Uterus (tissue), 4 donors: Measurements from ENCODE around the gene ZDHHC1. TPM values are rescaled to one million over a fixed set of nuclear protein-coding genes. Genes with fewer than 3 reads are reported as not detected.

Source experiments
- DNase-seq, 2 donors: peaks; one replicate each; pipeline ENCODE4 v3.0.0-alpha.2; 2019 to 2020
- H3K27ac ChIP-seq, 2 donors: fragments of 200-600 bp; sonication (generic); 1 replicate in 1 of 2; 2 replicates in 1 of 2; pipeline ENCODE4 v1.5.1; 2016 to 2018
- H3K27me3 ChIP-seq, 2 donors: fragments of 200-600 bp; sonication (generic); one replicate each; pipeline ENCODE4 v1.5.1; 2018 to 2019; ENCODE audit warnings: control low read depth in 1 of 2
- H3K36me3 ChIP-seq, 2 donors: fragments of 200-600 bp; sonication (generic); one replicate each; pipeline ENCODE4 v1.5.1; 2019; ENCODE audit warnings: control low read depth in 1 of 2
- H3K4me1 ChIP-seq, 2 donors: fragments of 200-600 bp; sonication (generic); one replicate each; pipeline ENCODE4 v1.5.1; 2018 to 2019; ENCODE audit warnings: control low read depth in 1 of 2
- H3K4me3 ChIP-seq, 2 donors: fragments of 200-600 bp; sonication (generic); 1 replicate in 1 of 2; 2 replicates in 1 of 2; pipeline ENCODE4 v1.5.1; 2018 to 2019; ENCODE audit warnings: mild to moderate bottlenecking in 1 of 2
- H3K9me3 ChIP-seq, 2 donors: fragments of 200-600 bp; sonication (generic); one replicate each; pipeline ENCODE4 v1.5.1; 2019; ENCODE audit warnings: control low read depth in 1 of 2
- POLR2A ChIP-seq, 2 donors: fragments of 450-650 bp; IDR thresholded peaks; one replicate each; pipeline ENCODE4 v1.6.1; 2016; ENCODE audit warnings: antibody characterized with exemption in 2 of 2, mild to moderate bottlenecking in 1 of 2, moderate library complexity in 1 of 2
- intact Hi-C: fragments of 100-400 bp; cut with DNase I; formaldehyde crosslinking; loops from one replicate; pipeline ENCODE4 v1.15.1; 2023; ENCODE audit warnings: low total_unique reads
- total RNA-seq, 4 donors: library from RNA; depleted of rRNA in 3 of 4; stranded (reverse); fragments of >200 nt in 3 of 4; gene quantifications; one replicate each; pipeline versions ENCODE4 v1.1.0 to v1.2.4, GENCODE V29; 2014 to 2023
- TF ChIP-seq, protein P1 (sequence below), 4 experiments: fragments of 200-600 bp in 2 of 4; fragments of 450-650 bp in 2 of 4; sonication (generic) in 2 of 4; IDR thresholded peaks; one replicate each; pipeline ENCODE4 v1.5.1; 2016 to 2019; ENCODE audit warnings: antibody characterized with exemption in 4 of 4, mild to moderate bottlenecking in 2 of 4, moderate library complexity in 1 of 4
- donor health status: DM: yes; HTN: yes; CAD: no.

ZDHHC1 gene
- total RNA-seq, 4 donors from 2014 or later = 14.7 to 30.6 (median 25.6) TPM

DNA sequence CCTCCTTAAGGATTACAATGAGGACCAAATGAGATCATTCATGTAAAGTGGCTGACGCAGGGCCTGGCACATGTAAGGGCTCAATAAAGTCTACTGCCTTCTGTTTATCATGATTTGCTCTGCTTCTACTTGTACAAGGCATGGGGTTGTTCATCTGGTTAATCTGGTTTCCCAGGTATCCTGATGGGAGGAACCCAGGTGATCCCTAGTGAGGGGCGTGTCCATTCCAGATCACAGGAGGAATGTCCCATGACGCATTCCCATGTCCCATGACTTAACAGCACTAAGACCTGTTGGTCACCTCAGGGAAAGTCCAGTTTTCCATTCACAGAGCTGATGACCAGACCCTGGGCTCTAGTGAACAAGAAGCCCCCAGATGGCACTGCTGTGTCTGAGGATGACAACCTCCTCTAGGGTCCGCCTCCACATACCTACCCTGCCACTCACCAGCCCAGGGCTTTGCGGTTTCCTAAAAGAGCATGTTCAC, 11.5 kb downstream of the ZDHHC1 start:
- intact Hi-C loops = no loop called here
- Histone ChIP-seq H3K27me3 (no peaks in the 10 kb centered on the region), H3K4me3 (no peak overlapping the region), H3K36me3 (no peaks in the 10 kb centered on the region), H3K27ac (peak overlapping the region; percentile 83 to 85), H3K9me3 (no peaks in the 10 kb centered on the region), H3K4me1 (no peaks in the 10 kb centered on the region)
- no peak for DNase-seq
- TF ChIP-seq, protein P1, sequence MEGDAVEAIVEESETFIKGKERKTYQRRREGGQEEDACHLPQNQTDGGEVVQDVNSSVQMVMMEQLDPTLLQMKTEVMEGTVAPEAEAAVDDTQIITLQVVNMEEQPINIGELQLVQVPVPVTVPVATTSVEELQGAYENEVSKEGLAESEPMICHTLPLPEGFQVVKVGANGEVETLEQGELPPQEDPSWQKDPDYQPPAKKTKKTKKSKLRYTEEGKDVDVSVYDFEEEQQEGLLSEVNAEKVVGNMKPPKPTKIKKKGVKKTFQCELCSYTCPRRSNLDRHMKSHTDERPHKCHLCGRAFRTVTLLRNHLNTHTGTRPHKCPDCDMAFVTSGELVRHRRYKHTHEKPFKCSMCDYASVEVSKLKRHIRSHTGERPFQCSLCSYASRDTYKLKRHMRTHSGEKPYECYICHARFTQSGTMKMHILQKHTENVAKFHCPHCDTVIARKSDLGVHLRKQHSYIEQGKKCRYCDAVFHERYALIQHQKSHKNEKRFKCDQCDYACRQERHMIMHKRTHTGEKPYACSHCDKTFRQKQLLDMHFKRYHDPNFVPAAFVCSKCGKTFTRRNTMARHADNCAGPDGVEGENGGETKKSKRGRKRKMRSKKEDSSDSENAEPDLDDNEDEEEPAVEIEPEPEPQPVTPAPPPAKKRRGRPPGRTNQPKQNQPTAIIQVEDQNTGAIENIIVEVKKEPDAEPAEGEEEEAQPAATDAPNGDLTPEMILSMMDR (IDR thresholded peaks at IDR 0.05) = no peak
- TF ChIP-seq POLR2A (IDR thresholded peaks at IDR 0.05) = no peak

DNA sequence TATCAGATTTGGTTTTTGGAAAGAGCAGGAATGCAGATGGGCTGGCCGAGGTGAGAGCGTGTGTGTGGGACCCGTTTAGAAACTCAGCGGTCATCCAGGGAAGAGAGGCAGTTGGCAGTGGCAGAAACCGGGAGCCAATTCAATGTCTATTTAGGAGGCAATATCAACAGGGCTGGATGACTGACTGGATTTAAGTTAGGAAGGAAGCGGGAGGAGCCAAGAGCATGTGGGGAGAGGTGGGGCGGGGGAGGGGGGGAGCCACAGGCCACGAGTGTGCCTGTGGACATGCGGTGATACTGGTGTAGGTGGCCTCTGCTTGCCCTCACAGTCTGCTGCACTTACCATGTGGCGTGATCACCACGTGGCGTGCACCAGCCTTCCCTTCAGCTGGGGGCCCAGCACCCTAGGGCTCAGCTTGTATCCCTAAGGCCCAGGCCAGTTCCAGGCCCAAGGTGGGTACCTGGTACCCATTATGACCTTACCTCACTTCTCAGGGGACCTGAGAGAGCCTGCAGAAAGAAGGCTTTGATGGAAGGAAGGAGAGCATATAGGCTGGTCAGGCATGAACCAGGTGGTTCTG, 12.2 kb downstream of the ZDHHC1 start:
- Histone ChIP-seq H3K36me3 (no peaks in the 10 kb centered on the region), H3K9me3 (no peaks in the 10 kb centered on the region), H3K4me3 (no peak overlapping the region), H3K27me3 (no peaks in the 10 kb centered on the region), H3K27ac (no peak overlapping the region), H3K4me1 (no peaks in the 10 kb centered on the region)
- intact Hi-C loops = no loop called here
- DNase-seq = no peak
- TF ChIP-seq POLR2A (IDR thresholded peaks at IDR 0.05) = no peak
- TF ChIP-seq, protein P1 (IDR thresholded peaks at IDR 0.05) = no peak

DNA sequence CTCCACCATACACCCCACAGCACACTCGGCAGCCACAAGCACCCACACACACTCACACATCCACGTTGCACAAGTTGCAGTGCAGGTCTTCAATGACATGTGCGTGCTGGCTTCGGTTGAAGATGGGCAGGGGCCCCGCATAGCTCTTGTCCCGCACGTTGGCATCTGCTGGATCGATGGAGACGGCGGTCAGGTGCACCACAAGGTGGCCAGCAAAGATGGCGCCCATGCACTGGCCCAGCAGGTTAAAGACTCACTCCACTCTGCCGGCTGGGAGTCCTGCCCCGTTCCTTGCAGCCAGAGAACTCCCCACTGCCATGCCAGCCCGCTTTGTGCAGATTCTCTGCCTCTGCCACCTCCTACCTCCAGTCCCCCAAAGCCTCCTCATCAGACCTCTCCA, 15.4 kb downstream of the ZDHHC1 start:
- DNase-seq = no peak
- intact Hi-C loops = no loop called here
- peaks cover 0 to 15% of the 10 kb centered on the region in 2 donors for H3K4me1 ChIP-seq
- no peaks in the 10 kb centered on the region for H3K36me3 ChIP-seq
- no peak overlapping the region for H3K4me3 ChIP-seq
- no peaks in the 10 kb centered on the region for H3K9me3 ChIP-seq
- no peak overlapping the region for H3K27ac ChIP-seq
- TF ChIP-seq, protein P1 (IDR thresholded peaks at IDR 0.05) = no peak
- TF ChIP-seq POLR2A (IDR thresholded peaks at IDR 0.05) = no peak
- H3K27me3 ChIP-seq = no peaks in the 10 kb centered on the region

DNA sequence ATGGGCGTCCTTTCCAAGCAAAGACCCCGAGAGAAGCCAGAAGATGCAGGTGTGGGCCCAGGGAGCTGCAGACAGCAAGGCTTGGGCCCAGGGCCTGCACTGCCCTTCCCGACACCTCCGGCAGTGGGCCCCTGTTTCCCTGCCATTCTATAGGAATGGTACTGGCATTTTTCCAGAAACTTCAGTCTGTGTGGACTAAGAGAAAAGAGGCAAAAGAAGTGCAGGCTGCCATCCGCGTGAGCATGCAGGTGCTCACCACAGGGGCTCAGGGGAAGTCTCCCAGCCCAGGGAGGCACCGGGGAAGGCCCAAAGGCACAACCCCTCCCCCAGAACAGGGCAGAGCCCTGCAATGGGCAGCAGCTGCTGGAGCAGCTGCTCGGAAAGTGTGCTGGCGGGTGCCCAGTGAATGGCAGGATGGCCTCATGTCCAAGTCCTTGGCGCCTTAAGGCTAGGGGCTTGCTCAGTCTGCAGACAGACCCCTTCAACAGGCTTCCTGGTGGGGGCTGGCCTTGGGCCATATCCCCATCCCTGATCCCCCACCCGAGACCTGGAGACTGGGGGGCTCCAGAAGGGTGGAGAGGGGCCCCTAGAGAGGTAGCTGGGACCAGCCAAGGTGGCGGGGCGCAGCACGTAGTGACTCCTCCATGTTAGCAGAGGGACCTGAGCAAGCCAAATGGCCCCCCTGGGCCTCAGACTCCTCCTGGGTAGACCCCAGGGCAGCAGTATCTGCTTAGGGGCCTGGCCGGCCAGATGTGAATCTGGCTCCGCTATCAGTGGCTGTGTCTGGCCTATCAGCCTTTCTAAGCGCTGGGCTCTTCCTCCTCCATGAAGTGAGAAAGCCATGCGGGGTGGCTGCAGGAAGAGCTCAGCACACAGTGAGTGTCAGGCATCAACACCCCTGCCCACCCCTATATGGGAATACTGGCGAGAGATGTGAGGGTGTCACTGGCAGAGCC, 16.2 kb downstream of the ZDHHC1 start:
- TF ChIP-seq, protein P1 (IDR thresholded peaks at IDR 0.05) = no peak
- TF ChIP-seq POLR2A (IDR thresholded peaks at IDR 0.05) = no peak
- H3K4me3 ChIP-seq = no peak overlapping the region
- H3K27me3 ChIP-seq = no peaks in the 10 kb centered on the region
- intact Hi-C loops = no loop called here
- no peak for DNase-seq
- no peaks in the 10 kb centered on the region for H3K36me3 ChIP-seq
- peaks cover 0 to 17% of the 10 kb centered on the region in 2 donors for H3K4me1 ChIP-seq
- no peak overlapping the region for H3K27ac ChIP-seq
- H3K9me3 ChIP-seq = no peaks in the 10 kb centered on the region
